ENCODE data around the gene NSRP1.
"Not testable (repeated sequence)": the region's sequence is repeated elsewhere in the genome, so short reads cannot be mapped to it uniquely, and the experiment has no call there.

NSRP1 gene

GRCh38 chr17:30222251-30222650 is 105.6 kb downstream of the NSRP1 start:
- DNase-seq (ENCODE audit: low read depth) = no peak

GRCh38 chr17:30222721-30223175 is 106.1 kb downstream of the NSRP1 start:
- DNase-seq (ENCODE audit: low read depth) = no peak

- DNase-seq (ENCODE audit: low read depth) = no peak
Observed at GRCh38 chr17:30224419-30224960, 107.9 kb downstream of the NSRP1 start.

DNA sequence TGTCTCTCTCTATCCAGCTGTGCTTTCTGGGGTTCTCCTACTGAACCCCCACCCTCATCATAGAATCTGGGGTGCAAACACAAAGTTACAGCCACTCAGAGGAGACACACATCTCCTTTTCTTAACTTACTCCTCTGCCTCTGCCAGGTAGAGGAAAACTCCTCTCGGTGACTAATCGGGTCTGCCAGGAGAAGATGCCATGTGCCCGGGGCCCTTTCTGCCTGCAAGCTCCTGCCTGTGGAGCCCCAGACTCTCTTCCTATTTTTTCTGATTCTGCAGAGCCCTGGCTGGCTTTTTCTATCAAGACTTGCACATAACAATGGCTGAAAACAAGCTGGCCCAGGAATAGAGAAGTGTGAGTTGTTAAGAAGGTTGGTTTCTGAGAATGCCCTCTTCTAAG is 108.5 kb downstream of the NSRP1 start:
- DNase-seq (ENCODE audit: low read depth) = no peak

- DNase-seq (ENCODE audit: low read depth) = no peak
Observed at GRCh38 chr17:30225919-30226553, 109.4 kb downstream of the NSRP1 start.

- no peak for DNase-seq (ENCODE audit: low read depth)
Observed at GRCh38 chr17:30226878-30227277, 110.3 kb downstream of the NSRP1 start.

- DNase-seq (ENCODE audit: low read depth) = no peak
Observed at GRCh38 chr17:30228011-30228410, 111.4 kb downstream of the NSRP1 start.

DNA sequence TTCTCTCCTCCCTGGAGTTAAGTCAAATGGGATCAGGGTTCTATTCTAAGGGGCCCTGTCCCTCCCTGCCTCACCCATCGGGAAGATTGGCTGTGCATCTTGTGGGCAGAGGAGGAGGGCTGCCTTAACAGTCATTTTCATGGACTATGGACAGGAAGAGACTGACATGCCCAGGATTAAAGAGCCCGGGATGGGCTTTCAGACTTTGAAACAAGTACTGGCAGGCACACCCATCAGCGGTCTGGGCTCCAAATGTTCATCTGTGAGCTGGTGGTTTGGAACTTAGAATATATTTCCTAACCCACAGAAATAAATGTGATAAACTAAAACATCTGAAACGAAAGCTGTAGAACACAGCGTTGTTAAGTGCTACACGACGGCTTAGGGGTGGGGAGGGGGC is 112.4 kb downstream of the NSRP1 start:
- no peak for DNase-seq (ENCODE audit: low read depth)

DNA sequence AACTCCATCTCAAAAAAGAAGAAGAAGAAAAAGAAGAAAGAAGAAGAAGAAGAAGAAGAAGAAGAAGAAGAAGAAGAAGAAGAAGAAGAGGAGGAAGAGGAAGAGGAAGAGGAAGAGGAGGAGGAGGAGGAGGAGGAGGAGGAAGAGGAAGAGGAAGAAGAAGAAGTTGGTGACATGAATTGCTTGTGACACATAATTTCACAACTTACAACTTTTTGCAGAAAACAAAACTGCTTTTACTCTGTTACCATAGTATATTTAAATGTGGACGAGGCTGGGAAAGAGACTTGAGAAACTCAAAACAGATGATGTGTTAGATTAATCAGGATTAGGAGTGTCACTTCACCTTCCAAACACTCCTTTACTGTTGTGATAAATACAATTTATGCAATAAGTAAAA is 113.4 kb downstream of the NSRP1 start:
- not testable (repeated sequence) for DNase-seq (ENCODE audit: low read depth)

DNA sequence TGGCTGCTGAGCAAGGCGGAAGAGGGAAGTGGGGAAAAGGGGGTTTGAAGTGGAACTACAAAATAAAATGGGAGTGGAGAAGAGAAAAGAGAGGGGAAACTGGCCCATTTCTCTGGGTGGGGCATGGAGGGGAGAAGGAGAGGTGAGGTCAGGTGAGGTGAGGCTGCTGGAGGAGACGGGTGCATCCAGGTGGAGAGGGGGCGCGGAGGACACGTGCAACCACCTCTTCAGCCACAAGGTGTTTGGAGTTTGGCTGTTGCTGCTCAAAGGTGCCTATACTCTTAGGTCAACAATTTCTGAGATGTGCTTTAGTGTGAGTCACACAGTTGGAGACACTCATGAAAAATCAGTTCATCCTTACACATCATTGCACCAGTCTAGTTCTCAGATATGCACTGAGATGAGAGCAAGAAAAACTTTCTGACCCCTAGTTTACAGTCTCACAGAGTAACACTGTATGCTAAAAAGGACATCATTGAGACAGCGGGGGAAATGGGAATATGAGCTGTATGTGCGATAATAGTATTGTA is 114.0 kb downstream of the NSRP1 start:
- DNase-seq (ENCODE audit: low read depth) = no peak

GRCh38 chr17:30232015-30232823 is 115.6 kb downstream of the NSRP1 start:
- no peak for DNase-seq (ENCODE audit: low read depth)

DNA sequence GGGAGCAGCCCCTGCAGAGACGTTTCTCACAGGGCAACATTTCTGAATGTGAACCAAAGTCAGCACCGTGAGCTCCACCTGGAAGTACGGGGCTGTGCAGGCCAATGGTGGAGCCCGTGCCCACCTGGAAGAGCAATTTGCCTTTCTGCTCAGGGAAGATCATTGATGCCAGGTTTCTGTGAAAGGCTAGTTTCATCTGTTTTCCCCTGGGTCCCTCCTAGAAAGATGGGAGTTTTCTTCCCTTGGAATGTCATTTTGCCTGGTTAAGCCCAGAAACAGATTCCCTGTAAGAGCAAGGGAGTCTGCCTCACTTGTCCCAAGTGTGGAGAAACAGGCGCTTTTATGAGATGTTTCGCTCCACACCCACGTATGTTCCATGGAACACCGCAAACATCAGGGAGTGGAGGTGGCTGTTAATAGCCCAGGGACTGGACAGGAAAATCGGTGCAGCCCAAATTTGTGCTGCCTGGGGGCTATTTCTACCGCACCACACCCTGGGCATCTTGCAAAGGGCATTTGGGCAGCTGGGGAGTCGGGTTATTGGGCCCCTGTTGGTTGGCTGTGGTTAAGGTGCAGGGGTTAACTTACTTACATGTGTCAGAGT is 116.3 kb downstream of the NSRP1 start:
- no peak for DNase-seq (ENCODE audit: low read depth)

GRCh38 chr17:30234296-30234695 is 117.7 kb downstream of the NSRP1 start:
- DNase-seq (ENCODE audit: low read depth) = no peak

DNA sequence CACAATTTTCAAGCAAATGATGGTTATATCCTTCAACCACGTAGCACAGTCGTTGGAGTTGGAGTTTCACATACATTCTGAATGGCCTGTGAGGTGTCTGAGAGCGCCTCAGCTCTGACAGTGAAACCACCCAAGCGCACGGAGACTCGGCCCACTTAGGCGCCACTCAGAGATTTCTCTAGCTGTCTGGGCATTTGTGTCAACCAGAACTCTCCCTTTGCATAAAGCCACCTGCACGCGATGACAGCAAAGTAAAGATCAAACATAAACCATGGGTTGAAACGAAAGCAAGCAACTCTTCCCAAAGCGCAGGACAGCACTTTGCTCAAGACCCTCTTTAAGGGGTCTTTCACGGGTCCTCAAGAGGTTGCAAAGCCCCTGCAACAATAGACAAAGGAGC is 118.3 kb downstream of the NSRP1 start:
- DNase-seq (ENCODE audit: low read depth) = no peak

- no peak for DNase-seq (ENCODE audit: low read depth)
Observed at GRCh38 chr17:30235386-30236296, 119.0 kb downstream of the NSRP1 start, which contains the start of gene SLC6A4. Gene SLC6A4, minus strand, starts transcription at chr17:30235697. Its CDS starts 13,739 bp downstream, at chr17:30221958.

Measured in stromal cell of bone marrow (primary cell).